Thyroid gland (tissue), 4 donors: ENCODE results near the gene VTA1. TPM values are rescaled to one million over a fixed set of nuclear protein-coding genes. Genes with fewer than 3 reads are reported as not detected.
A peak's percentile ranks its signal among the peaks of the same experiment; 100 is the strongest.

Experiments used
- DNase-seq, 2 donors: peaks; one replicate each; pipeline ENCODE4 v3.0.0-alpha.2; 2019
- H3K27ac ChIP-seq, 3 donors: fragments of 200-600 bp; sonication (generic); 1 replicate in 2 of 3; 2 replicates in 1 of 3; pipeline ENCODE4 v1.5.1; 2016 to 2019; ENCODE audit warnings: mild to moderate bottlenecking in 1 of 3, moderate library complexity in 1 of 3
- H3K27me3 ChIP-seq: fragments of 200-600 bp; sonication (generic); one replicate; pipeline ENCODE4 v1.5.1; 2019
- H3K36me3 ChIP-seq, 2 donors: fragments of 200-600 bp; sonication (generic); one replicate each; pipeline ENCODE4 v1.5.1; 2016 to 2019
- H3K4me1 ChIP-seq, 2 donors: fragments of 200-600 bp; sonication (generic); one replicate each; pipeline ENCODE4 v1.5.1; 2017 to 2019
- H3K4me3 ChIP-seq, 3 donors: fragments of 200-600 bp; sonication (generic); replicated peaks in 1 of 3; 1 replicate in 2 of 3; 2 replicates in 1 of 3; pipeline ENCODE4 v1.5.1; 2016; ENCODE audit warnings: mild to moderate bottlenecking in 1 of 3
- H3K9me3 ChIP-seq: fragments of 200-600 bp; sonication (generic); one replicate; pipeline ENCODE4 v1.5.1; 2017
- POLR2A ChIP-seq, 2 donors: fragments of 450-650 bp; IDR thresholded peaks; one replicate each; pipeline ENCODE4 v1.6.1; 2017; ENCODE audit warnings: antibody characterized with exemption in 2 of 2, mild to moderate bottlenecking in 2 of 2, moderate library complexity in 1 of 2
- WGBS, 2 donors: methylation state at CpG; one replicate each; pipeline ENCODE4 v1.1.5; 2017; 5-methylcytosine and 5-hydroxymethylcytosine counted together
- intact Hi-C: fragments of 100-400 bp; cut with DNase I; formaldehyde crosslinking; loops from one replicate; pipeline ENCODE4 v1.15.1; 2023
- total RNA-seq, 4 donors: library from RNA; depleted of rRNA; stranded (reverse); fragments of >200 nt; gene quantifications; one replicate each; pipeline ENCODE4 v1.2.3, GENCODE V29; 2016
- TF ChIP-seq, protein P1 (sequence below), 6 experiments: fragments of 200-600 bp in 3 of 6; fragments of 450-650 bp in 3 of 6; sonication (generic) in 3 of 6; IDR thresholded peaks; one replicate each; pipeline ENCODE4 v1.5.1; 2016 to 2019; ENCODE audit warnings: antibody characterized with exemption in 6 of 6, mild to moderate bottlenecking in 2 of 6, inconsistent platforms in 1 of 6, moderate library complexity in 1 of 6

VTA1 gene
- total RNA-seq, 4 donors from 2014 or later: 33.6 to 54.5 (median 47.0) TPM

DNA sequence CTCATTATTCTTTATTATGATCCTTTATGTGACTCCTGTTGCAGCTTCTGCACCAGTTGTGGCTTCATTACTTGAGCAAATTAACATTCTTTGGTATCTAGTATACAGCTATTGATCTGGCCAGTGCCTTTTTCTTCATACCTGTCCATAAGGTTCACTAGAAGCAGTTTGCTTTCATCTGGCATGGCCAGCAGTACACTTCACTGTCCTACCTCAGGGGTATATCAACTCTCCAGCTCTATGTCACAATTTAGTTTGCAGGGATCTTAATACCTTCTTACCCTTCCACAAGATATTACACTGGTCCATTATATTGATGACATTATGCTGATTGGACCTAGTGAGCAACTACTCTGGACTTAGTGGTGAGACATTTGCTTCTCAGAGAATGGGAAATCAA, 46.6 kb downstream of the VTA1 start:
- TF ChIP-seq, protein P1, sequence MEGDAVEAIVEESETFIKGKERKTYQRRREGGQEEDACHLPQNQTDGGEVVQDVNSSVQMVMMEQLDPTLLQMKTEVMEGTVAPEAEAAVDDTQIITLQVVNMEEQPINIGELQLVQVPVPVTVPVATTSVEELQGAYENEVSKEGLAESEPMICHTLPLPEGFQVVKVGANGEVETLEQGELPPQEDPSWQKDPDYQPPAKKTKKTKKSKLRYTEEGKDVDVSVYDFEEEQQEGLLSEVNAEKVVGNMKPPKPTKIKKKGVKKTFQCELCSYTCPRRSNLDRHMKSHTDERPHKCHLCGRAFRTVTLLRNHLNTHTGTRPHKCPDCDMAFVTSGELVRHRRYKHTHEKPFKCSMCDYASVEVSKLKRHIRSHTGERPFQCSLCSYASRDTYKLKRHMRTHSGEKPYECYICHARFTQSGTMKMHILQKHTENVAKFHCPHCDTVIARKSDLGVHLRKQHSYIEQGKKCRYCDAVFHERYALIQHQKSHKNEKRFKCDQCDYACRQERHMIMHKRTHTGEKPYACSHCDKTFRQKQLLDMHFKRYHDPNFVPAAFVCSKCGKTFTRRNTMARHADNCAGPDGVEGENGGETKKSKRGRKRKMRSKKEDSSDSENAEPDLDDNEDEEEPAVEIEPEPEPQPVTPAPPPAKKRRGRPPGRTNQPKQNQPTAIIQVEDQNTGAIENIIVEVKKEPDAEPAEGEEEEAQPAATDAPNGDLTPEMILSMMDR (IDR thresholded peaks at IDR 0.05): no peak
- no peak for TF ChIP-seq POLR2A (IDR thresholded peaks at IDR 0.05)
- intact Hi-C loops: no loop called here
- Histone ChIP-seq H3K4me1 (no peaks in the 10 kb centered on the region), H3K9me3 (no peaks in the 10 kb centered on the region), H3K36me3 (no peaks in the 10 kb centered on the region), H3K27me3 (no peaks in the 10 kb centered on the region), H3K4me3 (no peak overlapping the region), H3K27ac (no peak overlapping the region)
- no peak for DNase-seq

DNA sequence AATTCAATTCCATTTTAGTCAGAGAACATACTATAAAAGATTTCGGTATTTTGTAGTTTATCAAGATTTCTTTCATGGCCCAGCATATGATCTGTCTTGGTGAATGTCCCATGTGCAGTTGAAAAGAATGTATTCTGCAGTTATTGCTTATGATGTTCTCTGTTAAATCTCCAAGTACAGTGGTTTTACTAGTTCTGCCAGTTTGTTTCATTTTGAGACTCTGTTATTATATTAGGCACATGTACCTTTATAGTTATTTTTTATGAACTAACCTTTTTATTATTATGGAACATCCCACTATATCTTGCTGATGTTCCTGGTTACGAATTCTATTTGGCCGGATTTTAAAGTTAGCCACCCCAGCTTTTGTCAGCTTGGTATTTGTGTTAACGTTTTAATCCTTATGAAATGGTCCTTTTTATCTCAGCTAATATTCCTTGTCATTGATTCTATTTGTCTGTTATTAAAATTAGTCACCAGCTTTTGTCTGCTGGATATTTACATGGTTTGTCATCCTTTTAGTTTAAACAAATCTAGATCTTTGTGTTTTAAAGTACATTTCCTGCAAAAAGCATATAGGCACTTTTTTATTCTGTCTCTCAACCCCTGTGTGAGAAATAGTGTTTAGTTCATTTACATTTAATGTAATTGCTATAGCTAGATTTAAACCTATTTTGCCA, 48.9 kb downstream of the VTA1 start:
- DNase-seq: no peak
- Histone ChIP-seq H3K36me3 (no peaks in the 10 kb centered on the region), H3K27me3 (no peaks in the 10 kb centered on the region), H3K27ac (no peak overlapping the region), H3K4me1 (no peaks in the 10 kb centered on the region), H3K4me3 (no peak overlapping the region), H3K9me3 (no peaks in the 10 kb centered on the region)
- 97% methylated on average over 4 of the region's 4 CpGs for WGBS, 2 donors
- intact Hi-C loops: no loop called here
- no peak for TF ChIP-seq POLR2A (IDR thresholded peaks at IDR 0.05)
- TF ChIP-seq, protein P1 (IDR thresholded peaks at IDR 0.05): no peak

DNA sequence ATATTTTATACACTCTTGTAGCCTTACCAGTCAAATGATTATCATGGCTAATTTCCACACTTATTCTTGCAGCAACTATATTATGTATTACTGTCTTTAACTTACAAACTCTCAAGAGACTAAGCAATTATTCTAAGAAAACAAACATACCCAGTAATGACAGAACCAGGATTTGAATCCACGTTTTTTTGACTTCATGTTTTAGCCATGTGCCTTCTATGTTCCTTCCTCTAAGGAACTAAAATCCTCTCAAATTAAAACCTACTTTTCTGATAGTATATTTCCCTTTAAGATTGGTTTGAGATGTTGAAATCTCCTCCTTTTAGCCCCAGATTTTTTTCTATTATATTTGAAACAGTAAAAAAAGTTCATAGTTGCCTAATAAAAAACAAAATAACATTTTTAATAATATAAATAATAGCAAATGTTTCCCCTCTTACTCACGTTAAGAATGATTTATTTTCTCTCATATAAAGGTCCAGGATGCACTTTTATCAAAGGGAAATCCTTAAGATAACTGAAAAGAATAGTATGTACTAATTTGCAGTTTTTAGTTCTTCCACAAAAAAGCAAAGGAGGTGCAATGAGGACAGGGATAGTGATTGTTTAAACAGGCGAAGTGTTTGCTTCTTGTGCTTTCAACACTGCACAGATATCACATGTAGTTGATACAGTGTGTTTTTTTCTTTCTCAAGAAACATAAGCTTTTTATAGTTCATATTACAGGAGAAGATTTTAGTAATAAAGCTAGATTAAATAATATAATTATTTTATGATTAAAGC, 54.0 kb downstream of the VTA1 start:
- intact Hi-C loops: no loop called here
- WGBS, 2 donors: 80% methylated on average over 3 of the region's 3 CpGs
- Histone ChIP-seq H3K27me3 (no peaks in the 10 kb centered on the region), H3K4me3 (no peak overlapping the region), H3K4me1 (no peaks in the 10 kb centered on the region), H3K9me3 (no peaks in the 10 kb centered on the region), H3K36me3 (peaks cover 0 to 3% of the 10 kb centered on the region in 2 donors), H3K27ac (no peak overlapping the region)
- no peak for TF ChIP-seq POLR2A (IDR thresholded peaks at IDR 0.05)
- TF ChIP-seq, protein P1 (IDR thresholded peaks at IDR 0.05): no peak
- no peak for DNase-seq

DNA sequence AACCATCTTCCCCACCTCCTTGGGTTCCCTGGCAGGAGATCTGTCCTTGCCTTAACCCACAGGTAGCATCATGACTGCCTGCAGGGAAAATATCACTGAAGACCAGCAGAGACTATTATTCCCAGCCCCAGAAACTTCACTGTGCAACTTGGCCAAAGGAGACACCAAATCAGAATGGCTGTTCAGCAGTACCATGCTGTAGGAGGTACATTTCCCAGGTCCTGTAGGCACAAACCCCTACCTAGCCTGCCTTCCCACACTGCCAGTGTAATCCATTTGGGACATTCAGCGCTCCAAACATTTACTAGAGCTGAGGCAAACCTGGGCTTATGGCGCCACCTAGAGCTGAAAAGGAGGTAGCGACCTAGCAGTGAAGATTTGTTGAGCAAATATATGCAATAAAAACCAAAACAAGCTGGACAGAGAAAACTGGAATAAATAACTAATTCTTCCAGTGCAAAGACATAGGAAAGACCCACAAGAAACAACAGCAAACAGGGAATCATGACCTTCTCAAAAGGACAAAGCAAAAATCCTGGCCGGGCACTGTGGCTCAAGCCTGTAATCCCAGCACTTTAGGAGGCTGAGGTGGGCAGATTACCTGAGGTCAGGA, 60.3 kb downstream of the VTA1 start:
- Histone ChIP-seq H3K27me3 (no peaks in the 10 kb centered on the region), H3K27ac (no peak overlapping the region), H3K36me3 (peaks cover 0 to 7% of the 10 kb centered on the region in 2 donors), H3K4me1 (no peaks in the 10 kb centered on the region), H3K9me3 (no peaks in the 10 kb centered on the region), H3K4me3 (no peak overlapping the region)
- intact Hi-C loops: no loop called here
- TF ChIP-seq, protein P1 (IDR thresholded peaks at IDR 0.05): peak in 5 of 6 experiments; percentile 45 to 66 (median 49)
- TF ChIP-seq POLR2A (IDR thresholded peaks at IDR 0.05): no peak
- peak; percentile 25 to 38 for DNase-seq
- 68 to 72% methylated on average over 4 of the region's 4 CpGs for WGBS, 2 donors

DNA sequence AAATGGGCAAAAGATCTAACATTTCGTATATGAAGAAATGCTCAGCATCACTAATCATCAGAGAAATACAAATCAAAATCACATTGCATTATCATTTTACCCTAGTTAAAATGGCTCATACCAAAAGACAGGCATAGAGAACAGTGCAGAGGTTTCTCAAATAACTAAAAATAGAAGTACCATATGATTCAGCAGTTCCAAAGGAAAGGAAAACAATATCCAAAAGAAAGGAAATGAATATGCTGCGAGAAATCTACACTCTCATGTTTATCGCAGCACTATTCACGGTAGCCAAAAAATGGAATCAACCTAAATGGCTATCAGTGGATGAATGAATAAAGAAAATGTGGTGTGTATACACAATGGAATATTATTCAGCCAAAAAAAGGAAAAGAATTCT, 63.5 kb downstream of the VTA1 start:
- H3K36me3 ChIP-seq: peaks cover 11 to 18% of the 10 kb centered on the region in 2 donors
- TF ChIP-seq, protein P1 (IDR thresholded peaks at IDR 0.05): no peak
- TF ChIP-seq POLR2A (IDR thresholded peaks at IDR 0.05): no peak
- WGBS, 2 donors: 92 to 94% methylated on average over 4 of the region's 4 CpGs
- intact Hi-C loops: no loop called here
- H3K4me1 ChIP-seq: no peaks in the 10 kb centered on the region
- H3K4me3 ChIP-seq: no peak overlapping the region
- H3K27ac ChIP-seq: no peak overlapping the region
- H3K9me3 ChIP-seq: no peaks in the 10 kb centered on the region
- no peak for DNase-seq
- H3K27me3 ChIP-seq: no peaks in the 10 kb centered on the region
